HG02642 (cell line): ENCODE results near the gene FAM76A.

ENCODE experiments used
- ATAC-seq: cut with Tn5 transposase; IDR thresholded peaks from one replicate; pipeline ENCODE4 v1.9.1; 2021; ENCODE audit warnings: mild to moderate bottlenecking; ENCODE audit not compliant: unreplicated experiment, poor library complexity

Gene FAM76A

DNA sequence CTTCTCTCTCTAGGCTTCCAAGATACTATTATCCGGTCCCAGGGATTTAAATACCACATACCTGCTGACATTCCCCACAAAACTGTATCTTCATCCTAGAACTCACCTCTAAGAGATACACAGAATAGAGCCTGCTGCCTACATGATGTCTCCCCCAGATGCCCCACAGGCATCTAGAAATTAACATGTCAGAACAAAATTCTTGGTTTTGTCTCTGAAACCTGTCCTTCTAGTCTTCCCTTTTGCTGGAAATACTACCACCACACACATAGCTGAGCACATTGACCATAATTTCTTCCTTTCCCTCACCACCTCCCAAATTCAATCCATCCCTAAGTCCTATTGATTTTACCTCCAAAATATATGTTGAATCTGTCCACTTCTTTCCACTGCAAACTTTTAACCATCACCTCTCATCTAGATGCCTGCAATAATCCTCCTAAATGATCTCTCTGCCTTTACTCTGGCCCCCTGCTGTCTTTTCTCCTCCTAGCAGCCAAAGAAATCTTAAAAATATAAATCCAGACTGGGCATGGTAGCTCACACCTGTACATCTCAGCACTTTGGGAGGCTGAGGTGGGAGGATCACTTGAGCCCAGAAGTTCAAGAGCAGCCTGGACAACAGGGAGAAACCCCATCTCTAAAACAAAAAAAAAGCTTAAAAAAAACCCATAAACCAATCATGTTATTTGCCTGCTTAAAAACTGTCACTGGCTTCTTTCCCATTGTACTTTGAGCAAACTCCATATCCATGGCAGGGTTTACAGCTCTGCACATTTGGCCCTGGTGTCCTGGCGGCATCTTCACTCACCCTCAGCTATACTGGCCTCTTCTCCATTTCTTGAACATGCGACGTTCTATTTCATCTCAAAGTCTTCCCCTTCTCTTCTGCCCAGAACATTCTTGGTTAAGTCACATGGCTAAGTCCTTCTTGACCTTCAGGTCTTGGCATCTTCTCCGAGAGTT is 6.2 kb upstream of the FAM76A start:
- ATAC-seq, result no peak

DNA sequence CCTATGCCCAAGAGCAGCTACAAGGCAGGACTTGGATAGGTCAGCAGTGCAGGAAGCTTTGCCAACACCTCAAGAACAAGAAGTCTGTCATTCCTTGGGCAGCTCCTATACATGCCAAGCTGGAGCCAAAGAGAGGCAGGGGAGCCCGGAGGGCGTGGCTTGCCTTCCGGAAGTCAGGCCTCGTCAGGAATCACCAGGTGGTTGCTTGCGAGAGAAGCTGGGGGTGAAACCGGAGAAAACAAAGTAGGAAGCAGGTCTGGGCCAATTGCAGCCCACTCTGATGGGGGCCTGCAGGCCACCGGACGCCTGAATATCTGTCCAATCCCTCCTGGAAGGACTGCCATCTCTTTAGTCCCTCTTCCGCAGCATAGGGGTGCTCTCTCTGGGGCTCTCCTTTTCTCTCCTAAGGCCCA is 794 bp upstream of the FAM76A start:
- ATAC-seq, result no peak

DNA sequence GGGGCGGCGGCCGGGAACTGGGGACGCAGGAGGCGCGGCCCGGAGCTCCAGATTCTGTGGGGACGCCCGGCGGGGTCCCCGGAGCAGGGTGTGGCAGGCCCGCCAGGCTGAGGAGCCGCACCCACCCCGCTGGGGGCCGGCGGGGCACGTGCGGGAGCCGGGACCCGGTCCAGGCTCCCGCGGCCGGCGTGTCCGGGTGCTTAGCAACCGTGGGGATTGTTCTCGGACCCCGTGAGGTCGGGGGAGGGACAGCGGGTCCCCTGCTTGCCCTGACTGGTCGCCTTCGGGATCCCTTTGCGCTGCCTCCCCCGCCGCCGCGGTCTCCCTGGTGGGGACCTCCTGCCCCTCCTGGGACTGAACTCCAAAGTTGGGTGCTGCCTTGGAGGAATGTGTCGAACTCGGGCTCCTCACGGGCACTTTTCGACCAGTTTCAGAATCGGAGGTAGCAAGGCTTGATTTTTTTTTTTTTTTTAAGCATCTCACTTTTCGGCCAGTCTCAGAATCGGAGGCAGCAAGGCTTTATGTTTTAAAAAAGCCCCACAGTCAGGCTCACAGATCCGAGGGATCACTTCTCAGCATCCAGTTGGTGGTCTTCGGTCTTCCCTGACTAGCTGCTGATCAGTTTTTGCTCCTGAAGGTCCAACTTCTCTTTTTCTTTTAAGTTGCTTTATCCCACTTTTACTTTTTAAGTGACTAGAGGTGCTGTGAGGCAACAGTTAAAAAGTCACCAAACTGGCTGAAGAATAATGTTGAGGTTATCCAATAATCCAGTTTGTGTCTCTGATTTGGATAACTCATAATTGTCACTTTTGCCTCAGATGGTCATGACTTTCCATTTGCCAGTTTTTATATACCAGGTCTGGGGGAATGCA is 648 bp downstream of the FAM76A start:
- peak; percentile 31 for ATAC-seq

DNA sequence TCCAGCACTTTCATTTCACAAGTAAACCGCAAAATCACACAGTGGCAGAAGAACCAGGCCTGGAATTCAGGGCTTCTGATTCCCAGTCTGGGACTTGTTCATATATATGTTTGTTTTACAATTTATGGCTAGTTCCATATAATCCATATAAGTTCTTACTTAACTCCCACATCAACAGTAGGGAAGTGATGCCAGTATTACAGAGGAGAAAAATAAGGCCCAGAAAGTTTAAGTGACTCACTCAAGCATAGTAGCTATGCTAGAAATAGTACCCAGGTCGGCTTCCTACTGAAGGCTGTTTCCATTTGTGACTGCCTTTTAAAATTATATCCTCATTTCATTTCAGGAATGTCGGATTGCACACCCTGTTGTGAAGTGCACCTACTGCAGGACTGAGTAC is 1.4 kb downstream of the FAM76A start:
- ATAC-seq, result no peak

DNA sequence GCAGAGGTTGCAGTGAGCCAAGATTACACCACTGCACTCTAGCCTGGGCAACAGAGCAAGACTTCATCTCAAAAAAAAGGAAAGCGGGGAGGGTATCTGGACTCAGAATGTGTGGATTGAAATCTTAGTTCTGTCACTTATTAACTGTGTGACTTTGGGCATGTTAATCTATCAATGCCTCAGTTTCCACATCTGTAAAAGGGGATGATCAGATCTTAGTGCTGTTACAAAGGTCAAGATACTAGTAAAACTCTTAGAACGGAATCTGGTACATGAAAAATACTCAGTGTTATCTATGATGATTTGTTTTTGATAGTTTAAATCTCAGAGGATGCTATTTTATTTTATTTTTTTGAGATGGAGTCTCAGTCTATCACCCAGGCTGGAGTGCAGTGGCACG is 10.5 kb downstream of the FAM76A start:
- no peak for ATAC-seq

DNA sequence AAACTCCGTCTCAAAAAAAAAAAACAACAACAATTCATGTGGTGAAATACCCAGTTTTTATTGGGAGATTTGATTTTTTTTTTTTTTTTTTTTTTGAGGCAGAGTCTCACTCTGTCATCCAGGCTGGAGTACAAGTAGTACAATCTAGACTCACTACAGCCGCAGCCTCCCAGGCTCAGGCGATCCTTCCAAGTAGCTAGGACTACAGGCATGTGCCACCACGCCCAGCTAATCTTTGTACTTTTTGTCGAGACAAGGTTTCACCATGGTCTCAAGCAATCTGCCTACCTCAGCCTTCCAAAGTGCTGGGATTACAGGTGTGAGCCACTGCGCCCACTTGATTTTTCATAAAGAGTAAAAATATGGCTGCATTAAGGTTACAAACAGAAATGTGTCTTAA is 15.4 kb downstream of the FAM76A start:
- no peak for ATAC-seq

DNA sequence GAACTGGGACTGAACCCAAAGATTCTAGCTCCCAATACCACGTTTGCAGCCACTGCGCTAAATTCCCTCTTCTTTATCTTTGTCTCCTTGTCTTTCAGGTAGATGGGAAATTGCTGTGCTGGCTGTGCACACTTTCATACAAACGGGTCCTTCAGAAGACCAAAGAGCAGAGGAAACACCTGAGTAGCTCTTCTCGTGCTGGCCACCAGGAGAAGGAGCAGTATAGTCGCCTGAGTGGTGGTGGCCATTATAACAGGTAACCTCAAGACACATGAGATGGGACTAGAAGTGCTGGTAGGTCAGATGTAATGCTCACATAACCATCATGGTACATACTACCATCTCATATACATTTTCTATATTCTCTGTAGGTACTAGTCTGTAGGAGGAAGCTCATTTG is 18.8 kb downstream of the FAM76A start:
- ATAC-seq, result no peak

DNA sequence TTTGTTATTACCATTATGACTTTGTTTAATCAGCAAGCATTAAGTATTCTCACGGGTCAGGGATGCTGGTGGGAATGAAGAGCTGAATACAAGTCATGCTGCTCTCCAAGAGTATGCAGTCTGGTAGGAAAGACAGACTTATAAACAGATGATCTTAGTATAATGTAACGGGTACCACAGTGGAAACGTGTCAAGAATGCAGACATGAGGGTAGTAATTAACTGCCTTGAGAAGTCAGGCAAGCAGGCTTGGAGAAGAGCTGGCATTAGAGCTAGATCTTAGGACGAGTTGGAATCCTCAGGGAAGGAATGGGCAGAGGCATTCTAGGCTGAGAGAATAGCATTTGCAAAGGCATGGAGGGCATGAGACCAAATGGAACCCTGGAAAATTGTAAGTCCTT is 19.7 kb downstream of the FAM76A start:
- ATAC-seq, result no peak

DNA sequence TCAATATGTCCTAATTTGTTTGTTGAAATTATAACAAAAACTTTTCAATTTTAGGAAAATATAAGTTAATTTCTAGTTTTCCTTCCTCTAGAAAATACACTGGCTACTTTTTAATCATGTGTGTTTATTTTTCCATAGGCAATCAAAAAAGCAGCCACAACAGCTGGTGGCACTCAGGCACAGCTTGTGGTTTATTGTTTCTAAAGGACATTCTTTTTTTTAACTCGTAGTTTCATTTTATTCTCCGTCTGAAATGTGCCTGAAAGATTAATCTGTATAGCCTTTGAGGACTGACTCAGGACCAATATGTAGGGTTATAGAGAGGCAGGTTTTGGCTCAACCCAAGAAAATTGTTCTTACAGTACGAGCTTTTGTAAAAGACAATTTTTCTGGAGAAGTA is 26.6 kb downstream of the FAM76A start:
- ATAC-seq, result no peak

DNA sequence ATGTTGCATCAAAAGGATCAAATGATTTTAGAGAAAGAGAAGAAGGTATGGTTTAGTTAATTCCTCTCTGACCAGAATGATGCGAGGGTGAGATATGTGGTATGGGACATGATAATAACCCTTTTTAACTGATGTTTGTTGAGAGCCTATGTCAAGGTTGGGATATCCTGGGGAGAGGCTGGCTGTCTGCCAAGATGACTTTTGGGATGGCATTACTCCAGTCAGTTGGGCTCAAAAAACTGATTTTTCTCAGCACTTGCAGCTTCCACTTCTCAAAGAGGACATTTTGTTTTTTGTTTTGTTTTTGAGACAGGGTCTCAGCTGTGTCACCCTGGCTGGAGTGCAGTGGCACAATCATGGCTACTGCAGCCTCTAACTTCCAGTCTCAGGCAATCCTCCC is 29.5 kb downstream of the FAM76A start:
- ATAC-seq, result no peak

DNA sequence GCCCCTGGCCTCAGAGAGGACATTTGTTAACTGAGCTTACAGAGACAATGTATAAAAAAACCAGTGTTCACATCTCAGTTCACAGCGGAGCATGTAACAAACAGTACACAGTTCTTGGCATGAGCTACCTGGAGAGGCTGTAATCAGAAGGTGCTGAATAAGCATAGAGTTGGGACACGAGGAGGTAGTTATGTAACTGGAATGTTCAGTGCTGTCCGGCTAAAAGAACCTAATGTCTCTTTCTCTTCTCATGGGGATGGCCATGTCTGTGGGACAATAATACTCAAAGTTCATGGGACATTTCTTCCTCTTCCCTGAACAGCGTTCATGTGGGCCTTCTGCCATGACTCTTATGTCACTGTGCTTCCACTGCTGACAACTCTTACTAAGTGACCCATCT is 30.1 kb downstream of the FAM76A start:
- no peak for ATAC-seq

DNA sequence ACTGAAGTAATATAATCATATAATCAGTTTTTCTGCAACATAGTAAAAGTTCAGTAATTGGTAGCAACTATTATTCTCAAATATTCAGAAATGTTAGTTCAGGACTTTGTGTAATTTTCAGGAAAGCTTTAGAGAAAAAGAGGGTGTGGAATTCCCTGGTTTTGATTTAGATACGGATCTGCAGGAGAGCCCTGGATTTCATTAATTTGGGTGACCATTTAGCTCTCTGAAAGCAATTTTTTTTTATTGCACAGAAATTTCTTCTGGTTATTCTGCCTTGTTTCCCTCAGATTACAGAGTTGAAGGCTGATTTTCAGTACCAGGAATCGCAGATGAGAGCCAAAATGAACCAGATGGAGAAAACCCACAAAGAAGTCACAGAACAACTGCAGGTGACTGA is 33.5 kb downstream of the FAM76A start:
- ATAC-seq, result no peak

DNA sequence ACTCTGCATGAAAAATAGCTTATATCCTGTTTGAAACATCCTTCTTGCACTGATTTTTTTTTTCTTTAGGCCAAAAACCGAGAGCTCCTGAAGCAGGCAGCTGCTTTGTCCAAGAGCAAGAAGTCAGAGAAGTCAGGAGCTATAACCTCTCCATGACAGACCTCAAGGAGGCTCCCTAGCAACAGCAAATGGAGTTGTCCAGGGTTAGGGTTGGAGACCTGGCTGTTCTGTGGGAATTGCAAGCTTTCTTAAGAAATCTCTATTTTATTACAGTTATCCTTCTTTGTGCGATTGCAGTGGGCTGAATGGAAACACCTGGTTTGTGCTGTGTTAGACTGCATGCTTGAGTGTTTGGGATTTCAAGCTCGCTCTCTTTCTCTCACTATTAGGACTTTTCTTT is 34.7 kb downstream of the FAM76A start:
- ATAC-seq, result no peak

DNA sequence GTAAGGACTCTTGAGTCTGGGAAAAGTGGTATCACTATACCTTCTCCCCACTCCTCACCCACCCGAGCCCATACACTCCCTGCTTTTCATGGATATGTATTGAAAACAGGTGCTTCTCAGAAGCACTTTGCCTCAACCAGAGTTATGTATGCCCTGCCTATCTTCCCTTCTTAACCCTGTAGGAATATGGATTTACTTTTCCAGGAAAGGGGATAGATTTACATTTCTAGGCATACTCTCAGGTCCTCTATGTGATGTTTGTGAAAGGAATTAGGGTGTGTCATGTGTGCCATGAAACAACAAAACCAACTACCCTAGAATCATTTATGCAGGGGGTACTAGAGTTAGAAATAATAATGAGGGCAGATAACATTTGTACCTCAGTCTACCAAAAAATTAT is 36.3 kb downstream of the FAM76A start:
- no peak for ATAC-seq

DNA sequence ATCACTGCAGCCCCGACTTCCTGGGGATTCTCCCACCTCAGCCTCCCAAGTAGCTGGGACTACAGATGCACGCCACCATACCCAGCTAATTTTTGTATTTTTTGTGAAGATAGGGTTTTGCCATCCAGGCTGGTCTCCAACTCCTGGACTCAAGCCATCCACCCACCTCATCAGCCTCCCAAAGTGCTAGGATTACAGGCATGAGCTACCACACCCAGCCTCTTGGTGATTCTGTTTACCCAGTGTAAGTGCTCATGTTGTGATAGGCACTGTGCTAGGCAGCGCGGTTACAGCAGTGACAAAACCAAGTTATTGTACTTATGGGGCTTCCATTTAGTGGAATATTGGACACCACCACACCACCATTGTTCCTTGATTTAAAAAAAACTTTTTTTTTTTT is 37.6 kb downstream of the FAM76A start:
- ATAC-seq, result no peak

DNA sequence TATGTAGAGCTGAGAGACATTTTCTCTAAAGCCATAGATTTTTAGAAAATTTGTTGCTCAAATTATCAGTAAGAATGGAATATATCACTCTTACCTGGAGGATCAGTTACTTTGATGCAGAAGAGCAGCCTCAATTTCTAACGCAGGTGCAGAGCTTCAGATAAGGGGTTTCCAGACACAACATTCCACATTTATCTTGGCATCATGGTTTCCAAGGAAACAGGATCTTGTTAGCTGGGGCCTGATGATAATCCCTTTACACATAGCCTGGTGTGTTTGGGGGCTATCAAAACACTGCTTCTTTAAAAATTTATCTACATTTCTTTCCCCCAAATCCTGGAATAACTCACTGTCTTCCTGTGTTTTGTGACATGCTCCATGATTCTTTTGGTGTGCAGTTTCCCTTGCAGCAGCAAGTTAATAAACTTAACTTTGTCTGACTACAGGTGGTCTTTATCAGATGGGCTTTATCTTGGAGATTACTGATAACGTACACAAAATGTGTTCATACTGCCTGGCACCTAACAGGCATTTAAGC is 44.6 kb downstream of the FAM76A start:
- ATAC-seq, result no peak

DNA sequence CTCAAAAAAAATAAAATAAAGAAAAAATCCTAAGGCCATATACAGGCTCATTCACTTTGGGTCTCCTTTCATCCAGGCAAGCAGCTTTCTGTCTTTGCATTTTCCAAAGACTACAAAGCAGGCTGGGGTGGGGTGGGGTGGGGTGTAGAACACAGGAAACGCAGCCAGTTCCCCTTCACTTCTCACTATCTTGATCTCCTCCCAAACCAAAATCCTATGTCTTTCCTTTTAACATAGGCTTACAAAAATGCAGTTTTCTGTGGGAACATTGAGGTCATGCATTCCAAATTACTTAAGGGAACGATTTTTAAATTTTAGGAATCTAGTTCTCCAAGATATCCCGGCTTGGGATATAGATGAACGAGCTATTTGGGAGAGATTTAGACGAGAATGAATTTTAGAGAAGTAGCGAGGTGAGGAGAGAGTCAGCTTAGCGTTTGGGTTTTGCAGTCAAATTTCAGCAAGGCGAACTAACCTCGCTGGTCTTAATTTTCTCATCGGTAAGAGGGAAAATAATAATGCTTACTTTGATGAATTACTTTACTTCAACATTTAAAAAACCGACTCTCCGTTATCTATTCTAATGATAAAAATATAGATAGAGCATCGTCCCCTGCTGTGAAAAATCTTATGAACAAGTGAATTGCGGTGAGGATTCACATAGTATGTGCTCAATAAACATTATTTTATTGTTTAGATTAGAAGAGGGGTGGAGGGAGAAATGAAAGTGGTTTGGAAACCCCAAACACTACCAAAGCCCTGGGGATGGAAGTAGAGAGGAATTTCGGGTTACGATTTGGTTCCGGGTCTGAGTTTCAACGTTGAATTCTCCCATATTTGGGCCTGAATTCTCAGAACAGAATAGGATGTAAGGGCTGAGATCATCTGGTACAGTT is 46.5 kb downstream of the FAM76A start:
- ATAC-seq, result no peak

DNA sequence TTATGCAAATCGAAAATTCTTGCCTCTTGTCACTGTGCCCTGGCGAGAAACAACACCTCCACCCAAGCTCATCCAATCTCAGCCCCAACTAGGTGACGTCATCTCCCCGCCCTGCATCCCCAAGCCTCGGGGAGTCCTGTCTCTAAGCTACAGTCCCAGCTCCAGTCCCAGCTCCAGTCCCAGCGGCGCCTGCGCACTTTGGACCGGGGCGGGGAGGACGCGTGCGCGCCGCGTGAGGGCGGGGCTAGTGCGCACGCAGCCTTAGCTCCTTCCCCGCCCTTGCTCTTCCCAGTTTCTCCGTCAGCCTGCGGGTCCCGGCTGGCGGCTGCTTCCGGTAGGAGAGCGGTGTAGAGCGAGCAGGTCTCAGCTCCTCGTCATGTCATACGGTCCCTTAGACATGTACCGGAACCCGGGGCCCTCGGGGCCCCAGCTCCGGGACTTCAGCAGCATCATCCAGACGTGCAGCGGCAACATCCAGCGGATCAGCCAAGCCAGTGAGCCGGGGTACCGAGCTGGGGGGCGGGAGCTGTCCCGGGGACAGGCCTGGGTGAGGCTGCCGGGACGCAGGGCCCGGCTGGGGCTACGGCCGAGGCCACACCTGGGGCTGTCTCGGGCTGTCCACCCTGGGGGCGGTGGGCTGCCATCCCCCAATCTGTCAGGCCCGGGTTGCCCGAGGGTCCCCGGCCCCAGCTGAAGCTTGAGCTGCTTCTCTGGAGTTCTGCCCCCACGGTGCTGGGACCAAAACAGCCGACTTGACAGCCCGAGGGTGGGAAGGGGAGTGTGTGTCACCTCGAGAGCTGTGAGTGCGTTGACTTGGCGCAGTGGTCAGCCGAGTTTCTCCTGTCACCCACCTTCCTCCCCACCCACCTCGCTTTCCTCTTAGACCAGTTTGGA is 47.4 kb downstream of the FAM76A start, which contains the start of gene STX12:
Gene STX12, plus strand, starts transcription at position 288 of the 894 bp plus-strand sequence. Its CDS starts 89 bp downstream, at position 377.
- ATAC-seq, result peak; percentile 95
